K562 (cell line): Measurements from ENCODE around the gene SFMBT2. TPM values are rescaled to one million over a fixed set of nuclear protein-coding genes. Genes with fewer than 3 reads are reported as not detected.

Experiments used
- ATAC-seq: fragments of 200-7000 bp; cut with Tn5 transposase; 3 replicates; pipeline ENCODE4 v1.9.1; 2020; ENCODE audit warnings: moderate library complexity
- BruUV-seq: library from RNA; stranded (reverse); fragments of 400-500 nt; replicated peaks from 2 replicates; lab custom pipeline; 2021; lab: Mats Ljungman, UMichigan
- CTCF ChIA-PET: fragments of 300-600 bp; formaldehyde crosslinking; extraction: SDS; loops from one replicate; lab custom pipeline; 2021; ENCODE audit warnings: low intra/inter-chr PET ratio; lab: Yijun Ruan, JAX
- POLR2A ChIA-PET: fragments of 300-600, 350-650 bp; sonication (Branson Sonifier 250); formaldehyde crosslinking; extraction: SDS; loops from one replicate; lab custom pipeline; 2021; ENCODE audit warnings: antibody characterized with exemption, inconsistent platforms; lab: Yijun Ruan, JAX
- DNase-seq, 4 experiments: peaks; one replicate each; pipeline versions ENCODE4 v3.0.0 to v3.0.0-alpha.2; 2011 to 2018; ENCODE audit warnings: low spot score in 3 of 4, mixed read lengths in 3 of 4; ENCODE audit errors: extremely low read depth in 1 of 4
- FAIRE-seq: peaks from 2 replicates; lab custom pipeline; 2011; peaks lifted over from hg19 to GRCh38; lab: Jason Lieb, UNC
- H2AFZ ChIP-seq: 2 replicates; pipeline ENCODE4 v1.6.0; 2011; ENCODE audit warnings: low read depth, low read length, control low read depth, inconsistent platforms
- H3K27ac ChIP-seq: fragments of 200-600 bp; 3 replicates; pipeline ENCODE4 v1.8.0; 2011; ENCODE audit warnings: low read depth, mild to moderate bottlenecking, control low read depth, inconsistent platforms, low read length, moderate library complexity, mixed read lengths; ENCODE audit errors: extremely low read depth
- H3K27me3 ChIP-seq, 2 experiments: fragments of 300-600 bp in 1 of 2; 2 replicates in 1 of 2; 3 replicates in 1 of 2; pipeline versions ENCODE4 v1.6.0 to v1.8.0; 2011; ENCODE audit warnings: inconsistent platforms in 2 of 2, low read length in 2 of 2, mild to moderate bottlenecking in 1 of 2, mixed read lengths in 1 of 2, moderate library complexity in 1 of 2; ENCODE audit not compliant: control insufficient read depth in 2 of 2, insufficient read depth in 2 of 2
- H3K36me3 ChIP-seq: fragments of 300-600 bp; 3 replicates; pipeline ENCODE4 v1.8.0; 2011; ENCODE audit warnings: mild to moderate bottlenecking, low read length, inconsistent platforms; ENCODE audit not compliant: control insufficient read depth, insufficient read depth
- H3K4me1 ChIP-seq, 2 experiments: fragments of 200-600 bp in 1 of 2; replicated peaks in 1 of 2; 2 replicates in 1 of 2; 3 replicates in 1 of 2; pipeline versions ENCODE4 v1.5.1 to v1.8.0; 2011; ENCODE audit warnings: inconsistent platforms in 2 of 2, low read length in 2 of 2, mild to moderate bottlenecking in 1 of 2, mixed read lengths in 1 of 2, moderate library complexity in 1 of 2; ENCODE audit not compliant: control insufficient read depth in 2 of 2, insufficient read depth in 2 of 2
- H3K4me2 ChIP-seq: 2 replicates; pipeline ENCODE4 v1.6.1; 2011; ENCODE audit warnings: low read length, control low read depth, inconsistent platforms, mixed read lengths; ENCODE audit not compliant: insufficient read depth
- H3K4me3 ChIP-seq: fragments of 200-600 bp; sonication (generic), shearing (Covaris generic); 2 replicates; pipeline ENCODE4 v1.5.1; 2016; ENCODE audit warnings: control low read depth, inconsistent platforms
- H3K79me2 ChIP-seq: fragments of 200-600 bp; 3 replicates; pipeline ENCODE4 v1.8.0; 2011; ENCODE audit warnings: low read length, inconsistent platforms; ENCODE audit not compliant: control insufficient read depth, insufficient read depth
- H3K9ac ChIP-seq, 2 experiments: 2 replicates each; pipeline versions ENCODE4 v1.6.0 to v1.6.1; 2011; ENCODE audit warnings: low read depth in 2 of 2, low read length in 2 of 2, control low read depth in 1 of 2, inconsistent platforms in 1 of 2, mild to moderate bottlenecking in 1 of 2, mixed read lengths in 1 of 2; ENCODE audit not compliant: insufficient read depth in 1 of 2
- H3K9me1 ChIP-seq: one replicate; pipeline ENCODE4 v1.6.0; 2011; ENCODE audit warnings: inconsistent platforms, mild to moderate bottlenecking, low read length, moderate library complexity; ENCODE audit not compliant: control insufficient read depth, insufficient read depth
- H3K9me3 ChIP-seq: replicated peaks from 2 replicates; pipeline ENCODE4 v1.5.1; 2011; ENCODE audit warnings: low read depth, low read length, inconsistent platforms; ENCODE audit not compliant: control insufficient read depth, insufficient read depth
- H4K20me1 ChIP-seq: replicated peaks from 2 replicates; pipeline ENCODE4 v1.6.1; 2011; ENCODE audit warnings: low read length, inconsistent platforms, mixed read lengths; ENCODE audit not compliant: control insufficient read depth, insufficient read depth
- ARID1B ChIP-seq: fragments of 450-650 bp; IDR thresholded peaks from 2 replicates; pipeline ENCODE4 v1.6.1; 2016; ENCODE audit warnings: antibody characterized with exemption, mild to moderate bottlenecking, inconsistent platforms
- JUNB ChIP-seq: fragments of 450-650 bp; formaldehyde crosslinking; conservative IDR thresholded peaks from 2 replicates; pipeline ENCODE4 v1.4.0; 2020; ENCODE audit warnings: mild to moderate bottlenecking
- LEF1 ChIP-seq: fragments of 450-650 bp; IDR thresholded peaks from 2 replicates; pipeline ENCODE4 v1.6.1; 2016; ENCODE audit warnings: mild to moderate bottlenecking
- MGA ChIP-seq: fragments of 450-650 bp; IDR thresholded peaks from 2 replicates; pipeline ENCODE4 v1.6.1; 2016; ENCODE audit warnings: mild to moderate bottlenecking, moderate library complexity
- PBX2 ChIP-seq, 2 experiments: IDR thresholded peaks in 1 of 2; conservative IDR thresholded peaks in 1 of 2; 2 replicates each; pipeline ENCODE4 v1.6.1; 2016; ENCODE audit warnings: low read depth in 2 of 2, mild to moderate bottlenecking in 1 of 2, missing compliant biosample characterization in 1 of 2, missing genetic modification characterization in 1 of 2, moderate library complexity in 1 of 2
- TEAD4 ChIP-seq, 2 experiments: sonication (generic) in 1 of 2; formaldehyde crosslinking in 1 of 2; IDR thresholded peaks; 2 replicates each; pipeline versions ENCODE4 v1.6.1 to v1.8.0; 2012 to 2022; ENCODE audit warnings: borderline replicate concordance in 1 of 2, inconsistent platforms in 1 of 2, low read length in 1 of 2, mild to moderate bottlenecking in 1 of 2, missing genetic modification reagents in 1 of 2
- WGBS: fragments of 100-300 bp; shearing (Covaris generic); methylation state at CpG from one replicate; pipeline ENCODE4 v1.1.6; 2016; ENCODE audit warnings: low coverage, mixed read lengths; ENCODE audit not compliant: insufficient coverage; ENCODE audit errors: missing lambda C conversion rate; 5-methylcytosine and 5-hydroxymethylcytosine counted together
- in situ Hi-C: fragments of 300-500 bp; cut with MboI; formaldehyde crosslinking; loops from 4 replicates; pipeline ENCODE4 v1.15.0; 2018; ENCODE audit warnings: inconsistent platforms, mixed read lengths
- intact Hi-C: fragments of 100-400 bp; cut with micrococcal nuclease; formaldehyde crosslinking; loops from 2 replicates; pipeline ENCODE4 v1.14.2; 2022
- polyA plus RNA-seq, 8 experiments: library from polyadenylated mRNA; depleted of rRNA in 4 of 8; stranded (reverse) in 5 of 8; unstranded in 3 of 8; fragments of >200 nt; fragmentation: Nextera tagmentation in 2 of 8; fragmentation: Illumina TruSeq in 1 of 8; extraction: Ambion mirVana in 2 of 8; extraction: Trizol in 1 of 8; gene quantifications; 2 replicates each; pipeline versions ENCODE4 v1.2.1 to v1.2.3, GENCODE V29; 2011 to 2014; ENCODE audit warnings: inconsistent platforms in 1 of 8, missing spikeins in 1 of 8
- total RNA-seq, 7 experiments: library from RNA; depleted of rRNA in 6 of 7; stranded (reverse); fragments of >200 nt in 6 of 7; fragmentation: Illumina TruSeq in 2 of 7; extraction: Trizol in 2 of 7; gene quantifications; 2 replicates each; pipeline versions ENCODE4 v1.2.1 to v1.2.3, GENCODE V29; 2011 to 2021; ENCODE audit warnings: low replicate concordance in 1 of 7

The SFMBT2 gene
- total and polyA plus RNA-seq, 9 of the 15 experiments (the other 6 are each of a cell fraction or from before 2014, with no cell fraction given): 1.2 to 13.6 (median 7.6) TPM

GRCh38 chr10:7234109-7234508 lies 176.7 kb downstream of the SFMBT2 start:
- peak overlapping the region; percentile 72 for H3K27ac ChIP-seq
- TF ChIP-seq PBX2 (CRISPR knock-in tag; IDR thresholded peaks at IDR 0.05; ENCODE audit: low read depth) (no peak), PBX2 (tag; conservative IDR thresholded peaks at IDR 0.05; ENCODE audit: low read depth) (peak; percentile 55), LEF1 (peak; percentile 41; the same call in 1 of the 2 replicates), ARID1B (peak; percentile 55; the same call in 1 of the 2 replicates), JUNB (CRISPR knock-in tag) (no peak), TEAD4 (IDR thresholded peaks at IDR 0.05; ENCODE audit: low read length) (0 out of 2 replicates have a peak, but pooled peaks have one; percentile 15), TEAD4 (CRISPR knock-in tag; IDR thresholded peaks at IDR 0.05; ENCODE audit: borderline replicate concordance) (no peak), MGA (no peak)

More at GRCh38 chr10:7234109-7234508, 176.7 kb downstream of the SFMBT2 start:
- Histone ChIP-seq H3K27me3 (no peaks in the 10 kb centered on the region), H3K9ac (peak overlapping the region in 1 of 2 experiments; percentile 48; a peak in 2 of 4 replicates), H2AFZ (peak overlapping the region; percentile 26; the same call in 1 of the 2 replicates), H3K4me2 (peak overlapping the region; percentile 64), H3K4me1 (peaks cover 10 to 43% of the 10 kb centered on the region in 2 experiments), H3K4me3 (no peak overlapping the region), H3K9me1 (no peaks in the 10 kb centered on the region), H3K79me2 (peaks cover 15% of the 10 kb centered on the region; the same call in 2 of the 3 replicates), H3K9me3 (peaks cover 3% of the 10 kb centered on the region; the same call in 1 of the 2 replicates), H3K36me3 (0 out of 3 replicates have a peak, but pooled peaks cover 4% of the 10 kb centered on the region), H4K20me1 (no peaks in the 10 kb centered on the region)
- WGBS: 14% methylated on average over 3 of the region's 3 CpGs
- FAIRE-seq (peak; percentile 51), DNase-seq (no peak), ATAC-seq (peak; percentile 33)
- BruUV-seq: no TSS peak
- in situ Hi-C loops (no loop called here), intact Hi-C loops (loop anchor here (10.0 kb wide), 1 partner anchor 309 kb away; no protein-coding TSS in a partner anchor)
- ChIA-PET POLR2A (interaction anchor here (0.9 to 1.0 kb wide), 2 partner anchors 8 to 316 kb away, joined by 3 to 4 read pairs; no protein-coding TSS in a partner anchor), CTCF (interaction anchor here (0.6 kb wide), 1 partner anchor 27 kb away, joined by 3 read pairs; no protein-coding TSS in a partner anchor)
